Measurements from ENCODE around the gene FAM53A. TPM values are rescaled to one million over a fixed set of nuclear protein-coding genes. Genes with fewer than 3 reads are reported as not detected.

Gene FAM53A
- polyA plus RNA-seq, 2 donors, result 1.2 to 1.3 TPM

- H3K27ac ChIP-seq (ENCODE audit: low read depth in 2 of 2, low read length in 1 of 2), result peak overlapping the region in 1 of 2 donors; percentile 14
- H3K4me3 ChIP-seq (ENCODE audit: low read depth in 1 of 2, low read length in 2 of 2), result no peak overlapping the region
- no peaks in the 10 kb centered on the region for H3K9me3 ChIP-seq (ENCODE audit: control insufficient read depth in 2 of 2, insufficient read depth in 1 of 2, low read depth in 1 of 2, low read length in 1 of 2)
- H3K4me1 ChIP-seq (ENCODE audit: control insufficient read depth in 2 of 2, insufficient read depth in 2 of 2, low read length in 1 of 2), result peaks cover 3% of the 10 kb centered on the region in 2 donors
- no peaks in the 10 kb centered on the region for H3K27me3 ChIP-seq (ENCODE audit: control insufficient read depth in 1 of 2, insufficient read depth in 2 of 2, low read length in 2 of 2)
- H3K36me3 ChIP-seq (ENCODE audit: control insufficient read depth in 2 of 2, insufficient read depth in 2 of 2, low read length in 1 of 2), result no peaks in the 10 kb centered on the region
- WGBS, 2 donors, result 67 to 71% methylated on average over 23 of the region's 23 CpGs
These were observed 1.4 kb upstream of the FAM53A start for GRCh38 chr4:1685235-1686150.

GRCh38 chr4:1684506-1685234, 557 bp upstream of the FAM53A start:
- Histone ChIP-seq H3K4me1 (ENCODE audit: control insufficient read depth in 2 of 2, insufficient read depth in 2 of 2, low read length in 1 of 2) (peaks cover 3% of the 10 kb centered on the region in 2 donors), H3K27me3 (ENCODE audit: control insufficient read depth in 1 of 2, insufficient read depth in 2 of 2, low read length in 2 of 2) (no peaks in the 10 kb centered on the region), H3K36me3 (ENCODE audit: control insufficient read depth in 2 of 2, insufficient read depth in 2 of 2, low read length in 1 of 2) (no peaks in the 10 kb centered on the region), H3K27ac (ENCODE audit: low read depth in 2 of 2, low read length in 1 of 2) (peak overlapping the region in 1 of 2 donors; percentile 14), H3K4me3 (ENCODE audit: low read depth in 1 of 2, low read length in 2 of 2) (peak overlapping the region; percentile 58 to 66), H3K9me3 (ENCODE audit: control insufficient read depth in 2 of 2, insufficient read depth in 1 of 2, low read depth in 1 of 2, low read length in 1 of 2) (no peaks in the 10 kb centered on the region)
- 26 to 27% methylated on average over 39 to 66 of the region's 66 CpGs for WGBS, 2 donors

GRCh38 chr4:1683261-1683735, 815 bp downstream of the FAM53A start:
- peak overlapping the region; percentile 64 to 84 for H3K27ac ChIP-seq (ENCODE audit: low read depth in 2 of 2, low read length in 1 of 2)
- WGBS, 2 donors, result 5 to 8% methylated on average over 13 of the region's 13 CpGs
- H3K36me3 ChIP-seq (ENCODE audit: control insufficient read depth in 2 of 2, insufficient read depth in 2 of 2, low read length in 1 of 2), result no peaks in the 10 kb centered on the region
- no peaks in the 10 kb centered on the region for H3K9me3 ChIP-seq (ENCODE audit: control insufficient read depth in 2 of 2, insufficient read depth in 1 of 2, low read depth in 1 of 2, low read length in 1 of 2)
- peak overlapping the region; percentile 62 to 66 for H3K4me3 ChIP-seq (ENCODE audit: low read depth in 1 of 2, low read length in 2 of 2)
- no peaks in the 10 kb centered on the region for H3K27me3 ChIP-seq (ENCODE audit: control insufficient read depth in 1 of 2, insufficient read depth in 2 of 2, low read length in 2 of 2)
- H3K4me1 ChIP-seq (ENCODE audit: control insufficient read depth in 2 of 2, insufficient read depth in 2 of 2, low read length in 1 of 2), result peaks cover 3% of the 10 kb centered on the region in 2 donors

- H3K27ac ChIP-seq (ENCODE audit: low read depth in 2 of 2, low read length in 1 of 2), result no peak overlapping the region
- H3K36me3 ChIP-seq (ENCODE audit: control insufficient read depth in 2 of 2, insufficient read depth in 2 of 2, low read length in 1 of 2), result no peaks in the 10 kb centered on the region
- H3K27me3 ChIP-seq (ENCODE audit: control insufficient read depth in 1 of 2, insufficient read depth in 2 of 2, low read length in 2 of 2), result no peaks in the 10 kb centered on the region
- peak overlapping the region in 1 of 2 donors; percentile 66 for H3K4me3 ChIP-seq (ENCODE audit: low read depth in 1 of 2, low read length in 2 of 2)
- H3K4me1 ChIP-seq (ENCODE audit: control insufficient read depth in 2 of 2, insufficient read depth in 2 of 2, low read length in 1 of 2), result peaks cover 3% of the 10 kb centered on the region in 2 donors
- no peaks in the 10 kb centered on the region for H3K9me3 ChIP-seq (ENCODE audit: control insufficient read depth in 2 of 2, insufficient read depth in 1 of 2, low read depth in 1 of 2, low read length in 1 of 2)
- 87 to 89% methylated on average over 13 of the region's 13 CpGs for WGBS, 2 donors
These were observed 1.3 kb downstream of the FAM53A start for GRCh38 chr4:1682860-1683259.

- Histone ChIP-seq H3K4me3 (ENCODE audit: low read depth in 1 of 2, low read length in 2 of 2) (no peak overlapping the region), H3K27me3 (ENCODE audit: control insufficient read depth in 1 of 2, insufficient read depth in 2 of 2, low read length in 2 of 2) (no peaks in the 10 kb centered on the region), H3K9me3 (ENCODE audit: control insufficient read depth in 2 of 2, insufficient read depth in 1 of 2, low read depth in 1 of 2, low read length in 1 of 2) (no peaks in the 10 kb centered on the region), H3K36me3 (ENCODE audit: control insufficient read depth in 2 of 2, insufficient read depth in 2 of 2, low read length in 1 of 2) (no peaks in the 10 kb centered on the region), H3K27ac (ENCODE audit: low read depth in 2 of 2, low read length in 1 of 2) (no peak overlapping the region), H3K4me1 (ENCODE audit: control insufficient read depth in 2 of 2, insufficient read depth in 2 of 2, low read length in 1 of 2) (no peaks in the 10 kb centered on the region)
- 70 to 80% methylated on average over 5 of the region's 5 CpGs for WGBS, 2 donors
These were observed 5.9 kb downstream of the FAM53A start for GRCh38 chr4:1678244-1678643.

- Histone ChIP-seq H3K9me3 (ENCODE audit: control insufficient read depth in 2 of 2, insufficient read depth in 1 of 2, low read depth in 1 of 2, low read length in 1 of 2) (no peaks in the 10 kb centered on the region), H3K4me3 (ENCODE audit: low read depth in 1 of 2, low read length in 2 of 2) (no peak overlapping the region), H3K27me3 (ENCODE audit: control insufficient read depth in 1 of 2, insufficient read depth in 2 of 2, low read length in 2 of 2) (no peaks in the 10 kb centered on the region), H3K4me1 (ENCODE audit: control insufficient read depth in 2 of 2, insufficient read depth in 2 of 2, low read length in 1 of 2) (no peaks in the 10 kb centered on the region), H3K36me3 (ENCODE audit: control insufficient read depth in 2 of 2, insufficient read depth in 2 of 2, low read length in 1 of 2) (no peaks in the 10 kb centered on the region), H3K27ac (ENCODE audit: low read depth in 2 of 2, low read length in 1 of 2) (no peak overlapping the region)
- 72 to 75% methylated on average over 25 of the region's 25 CpGs for WGBS, 2 donors
These were observed 7.2 kb downstream of the FAM53A start for GRCh38 chr4:1676605-1677525.

GRCh38 chr4:1675802-1676137, 8.3 kb downstream of the FAM53A start:
- Histone ChIP-seq H3K9me3 (ENCODE audit: control insufficient read depth in 2 of 2, insufficient read depth in 1 of 2, low read depth in 1 of 2, low read length in 1 of 2) (no peaks in the 10 kb centered on the region), H3K27me3 (ENCODE audit: control insufficient read depth in 1 of 2, insufficient read depth in 2 of 2, low read length in 2 of 2) (no peaks in the 10 kb centered on the region), H3K4me3 (ENCODE audit: low read depth in 1 of 2, low read length in 2 of 2) (no peak overlapping the region), H3K4me1 (ENCODE audit: control insufficient read depth in 2 of 2, insufficient read depth in 2 of 2, low read length in 1 of 2) (no peaks in the 10 kb centered on the region), H3K27ac (ENCODE audit: low read depth in 2 of 2, low read length in 1 of 2) (no peak overlapping the region), H3K36me3 (ENCODE audit: control insufficient read depth in 2 of 2, insufficient read depth in 2 of 2, low read length in 1 of 2) (no peaks in the 10 kb centered on the region)
- 78 to 80% methylated on average over 10 of the region's 10 CpGs for WGBS, 2 donors

- H3K9me3 ChIP-seq (ENCODE audit: control insufficient read depth in 2 of 2, insufficient read depth in 1 of 2, low read depth in 1 of 2, low read length in 1 of 2), result no peaks in the 10 kb centered on the region
- 83 to 89% methylated on average over 18 to 19 of the region's 19 CpGs for WGBS, 2 donors
- no peaks in the 10 kb centered on the region for H3K36me3 ChIP-seq (ENCODE audit: control insufficient read depth in 2 of 2, insufficient read depth in 2 of 2, low read length in 1 of 2)
- no peaks in the 10 kb centered on the region for H3K27me3 ChIP-seq (ENCODE audit: control insufficient read depth in 1 of 2, insufficient read depth in 2 of 2, low read length in 2 of 2)
- H3K4me1 ChIP-seq (ENCODE audit: control insufficient read depth in 2 of 2, insufficient read depth in 2 of 2, low read length in 1 of 2), result peaks cover 0 to under 1% of the 10 kb centered on the region in 2 donors
- no peak overlapping the region for H3K4me3 ChIP-seq (ENCODE audit: low read depth in 1 of 2, low read length in 2 of 2)
- no peak overlapping the region for H3K27ac ChIP-seq (ENCODE audit: low read depth in 2 of 2, low read length in 1 of 2)
These were observed 8.8 kb downstream of the FAM53A start for GRCh38 chr4:1675136-1675801.

All from esophagus (tissue), 2 donors.